Heart left ventricle (tissue), 16 donors: ENCODE measurements around the gene SIGLECL1. TPM values are rescaled to one million over a fixed set of nuclear protein-coding genes. Genes with fewer than 3 reads are reported as not detected.

Source experiments
- ATAC-seq, 4 donors: fragments of 200-7000 bp; cut with Tn5 transposase; one replicate each; pipeline ENCODE4 v1.9.1; 2020 to 2022; ENCODE audit warnings: moderate library complexity in 4 of 4, mild to moderate bottlenecking in 3 of 4, moderate number of reproducible peaks in 1 of 4
- DNase-seq, 5 donors: peaks; one replicate each; pipeline ENCODE4 v3.0.0-alpha.2; 2020
- H3K27ac ChIP-seq, 12 donors: fragments of 200-600 bp; sonication (generic) in 4 of 12; one replicate each; pipeline versions ENCODE4 v1.5.0 to v1.8.0; 2016 to 2022; ENCODE audit warnings: mild to moderate bottlenecking in 2 of 12
- H3K27me3 ChIP-seq, 9 donors: fragments of 200-600 bp; sonication (generic) in 2 of 9; one replicate each; pipeline versions ENCODE4 v1.5.1 to v1.8.0; 2016 to 2022; ENCODE audit warnings: mild to moderate bottlenecking in 3 of 9
- H3K36me3 ChIP-seq, 9 donors: fragments of 200-600 bp; sonication (generic) in 2 of 9; one replicate each; pipeline versions ENCODE4 v1.5.0 to v1.8.0; 2018 to 2022; ENCODE audit warnings: mild to moderate bottlenecking in 2 of 9
- H3K4me1 ChIP-seq, 12 donors: fragments of 200-600 bp; sonication (generic) in 4 of 12; one replicate each; pipeline versions ENCODE4 v1.5.0 to v1.8.0; 2016 to 2022; ENCODE audit warnings: mild to moderate bottlenecking in 3 of 12
- H3K4me3 ChIP-seq, 12 donors: fragments of 200-600 bp; sonication (generic) in 4 of 12; one replicate each; pipeline versions ENCODE4 v1.5.0 to v1.8.0; 2017 to 2022; ENCODE audit warnings: mild to moderate bottlenecking in 9 of 12, moderate library complexity in 4 of 12
- H3K9me3 ChIP-seq, 12 donors: fragments of 200-600 bp; sonication (generic) in 4 of 12; one replicate each; pipeline versions ENCODE4 v1.5.0 to v1.8.0; 2016 to 2022; ENCODE audit warnings: mild to moderate bottlenecking in 1 of 12
- CTCF ChIP-seq, 12 donors: fragments of 200-600 bp; sonication (generic) in 4 of 12; IDR thresholded peaks; one replicate each; pipeline versions ENCODE4 v1.5.0 to v1.8.0; 2018 to 2022; ENCODE audit warnings: antibody characterized with exemption in 12 of 12, mild to moderate bottlenecking in 5 of 12
- POLR2A ChIP-seq, 2 donors: fragments of 450-650 bp; IDR thresholded peaks; one replicate each; pipeline ENCODE4 v1.6.1; 2017; ENCODE audit warnings: antibody characterized with exemption in 2 of 2, mild to moderate bottlenecking in 2 of 2, moderate library complexity in 2 of 2
- WGBS, 4 donors: extraction: QIAGEN DNeasy Blood & Tissue Kit in 2 of 4; methylation state at CpG; one replicate each; pipeline versions ENCODE4 v1.1.5 to v1.1.7; 2013 to 2018; 5-methylcytosine and 5-hydroxymethylcytosine counted together
- intact Hi-C, 10 donors: fragments of 100-400 bp; cut with DNase I; formaldehyde crosslinking; loops; one replicate each; pipeline versions ENCODE4 v1.11.1 to v1.14.2; 2022
- polyA plus RNA-seq, 2 donors: library from polyadenylated mRNA; stranded (reverse); fragments of 200-250 nt; gene quantifications; one replicate each; pipeline ENCODE4 v1.2.3, GENCODE V29; 2013
- total RNA-seq, 9 donors: library from RNA; depleted of rRNA in 2 of 9; stranded (reverse); fragments of >200 nt in 2 of 9; fragmentation: NEBNext Ultra II Directional in 3 of 9; extraction: Animal tissue kit (Norgen Biotek cat#: 25700) in 3 of 9; gene quantifications; one replicate each; pipeline versions ENCODE4 v1.1.0 to v1.2.4, GENCODE V29; 2016 to 2023
- donor health status: ischemic (EF 13 %, LVEDD 7.1; RV severe dilation, severe dysfunction).
- donor health status: healthy with polysubstance abuse.
- donor health status: DM: no; HTN: yes; CAD: no.
- donor health status: DM: no; HTN: no; CAD: no.
- donor health status: ischemic (EF 25% LVEDD 6.9; RV normal size, moderate dysfunction).
- donor health status: ischemic (EF 25% LVEDD 5.7; RV mildly dilated, moderate dysfunction).
- donor health status: healthy.
- donor health status: DM: yes; HTN: yes; CAD: no.
- donor health status: ischemic (EF 35%, LVEDD 5.7; RV mildly dilated, moderate dysfunction).
- donor health status: nonischemic (EF 11% LVEDD 7.7; RV severe dilation, severe dysfunction).
- donor health status: DM: yes; HTN: yes; CAD: no.
- donor health status: PGD.
- donor health status: ischemic (EF 29% LVEDD 5.4; RV normal size, mild dysfunction).
- donor health status: nonischemic (EF 23%, LVEDD 6.1; RV moderate dilation, normal function).

SIGLECL1 gene
- total and polyA plus RNA-seq, 11 donors: not detected

- peaks cover 0 to 35% (median 0%) of the 10 kb centered on the region in 12 donors for H3K4me1 ChIP-seq
- intact Hi-C loops: loop anchor here in 1 of 10 donors (10.0 kb wide), 1 partner anchor 98 kb away; no protein-coding TSS in a partner anchor
- peaks cover 0 to 8% (median 0%) of the 10 kb centered on the region in 9 donors for H3K27me3 ChIP-seq
Measured at GRCh38 chr19:51252306-51253079, 1.6 kb downstream of the SIGLECL1 start.

GRCh38 chr19:51253088-51253806, 2.4 kb downstream of the SIGLECL1 start:
- H3K27me3 ChIP-seq: peaks cover 0 to 8% (median 0%) of the 10 kb centered on the region in 9 donors
- no peaks in the 10 kb centered on the region for H3K36me3 ChIP-seq
- H3K4me1 ChIP-seq: peaks cover 0 to 37% (median 0%) of the 10 kb centered on the region in 12 donors
- peak overlapping the region in 1 of 12 donors; percentile 79 for H3K27ac ChIP-seq
- 67 to 81% (median 79%) methylated on average over 1 of the region's 1 CpG for WGBS, 4 donors
- no peak for TF ChIP-seq CTCF (IDR thresholded peaks at IDR 0.05)
- no peak for TF ChIP-seq POLR2A (IDR thresholded peaks at IDR 0.05)
- ATAC-seq (no peak), DNase-seq (no peak)
- no peak overlapping the region for H3K4me3 ChIP-seq
- H3K9me3 ChIP-seq: no peaks in the 10 kb centered on the region
- intact Hi-C loops: loop anchor here in 1 of 10 donors (10.0 kb wide), 1 partner anchor 98 kb away; no protein-coding TSS in a partner anchor

More at GRCh38 chr19:51252306-51253079, 1.6 kb downstream of the SIGLECL1 start:
- 70 to 78% (median 77%) methylated on average over 9 of the region's 9 CpGs for WGBS, 4 donors
- peak overlapping the region in 1 of 12 donors; percentile 79 for H3K27ac ChIP-seq
- H3K36me3 ChIP-seq: no peaks in the 10 kb centered on the region
- no peak for TF ChIP-seq POLR2A (IDR thresholded peaks at IDR 0.05)
- no peak for TF ChIP-seq CTCF (IDR thresholded peaks at IDR 0.05)
- DNase-seq (no peak), ATAC-seq (no peak)
- H3K9me3 ChIP-seq: no peaks in the 10 kb centered on the region
- no peak overlapping the region for H3K4me3 ChIP-seq

- Histone ChIP-seq H3K27me3 (peaks cover 0 to 11% (median 0%) of the 10 kb centered on the region in 9 donors), H3K9me3 (no peaks in the 10 kb centered on the region), H3K4me3 (no peak overlapping the region), H3K4me1 (peaks cover 0 to 32% (median 0%) of the 10 kb centered on the region in 12 donors), H3K36me3 (no peaks in the 10 kb centered on the region), H3K27ac (no peak overlapping the region)
- no peak for ATAC-seq
- intact Hi-C loops: loop anchor here in 1 of 10 donors (10.0 kb wide), 1 partner anchor 101 kb away; no protein-coding TSS in a partner anchor
- WGBS, 4 donors: 54 to 65% (median 59%) methylated on average over 2 of the region's 2 CpGs
- TF ChIP-seq POLR2A (IDR thresholded peaks at IDR 0.05) (no peak), CTCF (IDR thresholded peaks at IDR 0.05) (no peak)
- no peak for DNase-seq
Measured at GRCh38 chr19:51256155-51256625, 5.3 kb downstream of the SIGLECL1 start.

- H3K27me3 ChIP-seq: peaks cover 0 to 18% (median 2%) of the 10 kb centered on the region in 9 donors
- TF ChIP-seq CTCF (IDR thresholded peaks at IDR 0.05) (no peak), POLR2A (IDR thresholded peaks at IDR 0.05) (no peak)
- no peaks in the 10 kb centered on the region for H3K9me3 ChIP-seq
- ATAC-seq (no peak), DNase-seq (no peak)
- intact Hi-C loops: loop anchor here in 1 of 10 donors (10.0 kb wide), 1 partner anchor 103 kb away; no protein-coding TSS in a partner anchor
- no peaks in the 10 kb centered on the region for H3K36me3 ChIP-seq
- H3K4me3 ChIP-seq: no peak overlapping the region
- H3K4me1 ChIP-seq: peaks cover 0 to 31% (median 0%) of the 10 kb centered on the region in 12 donors
- WGBS, 4 donors: 72 to 87% (median 75%) methylated on average over 2 of the region's 2 CpGs
- H3K27ac ChIP-seq: no peak overlapping the region
Measured at GRCh38 chr19:51257471-51257870, 6.6 kb downstream of the SIGLECL1 start.
